GM19324 (cell line): ENCODE data around the gene ATE1.
"Not testable (repeated sequence)": the region's sequence is repeated elsewhere in the genome, so short reads cannot be mapped to it uniquely, and the experiment has no call there.

Experiments
- ATAC-seq: cut with Tn5 transposase; IDR thresholded peaks from one replicate; pipeline ENCODE4 v1.9.1; 2021; ENCODE audit warnings: mild to moderate bottlenecking, moderate library complexity; ENCODE audit not compliant: unreplicated experiment, low FRiP score

Gene ATE1

DNA sequence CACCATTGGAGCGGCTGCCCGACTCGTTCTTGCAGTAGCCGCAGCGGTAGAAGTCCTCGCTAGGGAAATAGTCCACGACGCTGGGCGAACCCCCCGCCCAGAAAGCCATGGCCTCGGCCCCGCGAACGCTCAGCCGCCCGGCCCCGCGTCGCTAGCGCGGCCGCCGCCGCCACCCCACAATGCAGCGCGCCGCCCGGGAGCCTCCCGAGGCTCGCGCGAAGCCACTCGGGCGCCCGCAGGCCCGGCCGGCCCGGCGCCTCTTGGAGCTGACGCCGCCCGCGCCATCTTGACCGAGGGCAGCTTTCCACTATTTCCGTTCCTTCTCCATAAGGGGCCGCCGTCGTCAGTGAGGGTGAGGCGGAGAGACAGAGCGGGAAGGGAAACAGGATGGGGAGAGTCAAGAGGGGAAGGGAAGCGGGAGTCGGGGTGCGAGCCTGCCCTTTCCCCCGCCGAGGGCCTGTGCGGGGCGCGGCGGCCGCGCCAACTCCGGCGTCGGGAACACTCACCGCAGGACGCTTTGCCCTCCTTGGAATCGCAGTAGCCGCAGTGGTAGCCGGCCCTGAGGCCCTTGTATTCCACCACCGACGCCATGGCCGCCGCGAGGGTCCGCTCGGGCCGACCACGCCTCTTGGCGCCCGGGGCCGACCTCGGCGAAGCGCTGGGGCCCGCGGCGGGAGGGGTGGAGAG, at the start of gene ATE1:
TSS of gene ATE1 (minus strand) at position 191 of the 687 bp plus-strand sequence. CDS start at position 109, 82 bp downstream.
- peak; percentile 87 for ATAC-seq

DNA sequence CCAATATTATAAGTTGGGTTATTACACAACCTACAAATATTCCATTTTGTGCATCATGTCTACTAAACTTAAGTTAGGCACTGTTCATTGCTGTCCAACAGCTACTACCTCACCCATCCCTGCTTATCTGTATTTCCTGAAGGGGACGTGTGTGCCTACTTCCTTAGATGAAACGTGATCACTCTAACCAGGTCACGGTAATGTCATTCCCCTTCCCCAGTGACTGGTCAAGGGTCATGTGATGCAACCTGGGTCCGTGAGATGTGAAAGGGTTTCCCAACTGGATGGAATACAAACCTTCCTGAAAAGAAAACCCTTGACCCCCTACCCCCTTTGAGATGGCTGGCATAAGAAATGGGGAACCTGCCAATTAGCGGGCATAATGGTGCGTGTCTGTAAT, 48.8 kb upstream of the ATE1 start:
- no peak for ATAC-seq

DNA sequence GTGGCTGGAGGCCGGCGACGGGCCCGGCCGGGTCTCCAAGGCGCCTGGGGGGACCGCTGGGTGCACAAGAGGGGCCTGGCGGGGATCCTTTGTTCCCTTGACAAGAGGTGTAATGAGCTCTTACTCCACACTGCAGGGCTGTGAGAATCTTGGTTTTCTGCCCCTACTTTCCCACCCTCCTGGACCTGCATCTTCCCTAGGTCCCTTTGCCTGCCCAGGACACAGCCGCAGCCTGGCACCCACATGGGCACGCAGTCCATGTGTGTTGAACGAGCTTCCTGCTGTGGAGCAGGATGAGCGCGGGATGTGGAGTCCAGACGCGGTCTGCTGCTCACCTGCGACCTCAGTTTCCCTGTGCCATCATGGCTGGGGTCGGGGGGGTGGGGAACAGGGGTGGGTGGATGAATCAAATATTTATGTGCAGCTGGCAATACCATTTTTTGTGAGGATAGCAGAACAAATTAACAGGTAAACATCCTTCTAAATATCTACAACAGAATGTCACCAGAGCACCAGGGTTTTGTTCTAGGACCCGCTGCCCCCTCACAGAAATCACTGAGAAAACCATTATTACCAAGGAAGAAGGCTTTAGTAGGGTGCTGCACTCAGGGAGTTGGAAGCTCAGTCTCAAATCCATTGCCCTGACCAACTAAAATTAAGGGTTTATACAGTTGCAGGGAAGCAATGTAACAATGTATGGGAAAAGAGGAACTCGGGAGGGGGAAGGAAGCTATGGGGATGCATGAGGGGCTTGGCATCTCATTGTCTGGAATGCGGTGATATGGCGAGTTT, 47.7 kb upstream of the ATE1 start:
- ATAC-seq: peak; percentile 1

DNA sequence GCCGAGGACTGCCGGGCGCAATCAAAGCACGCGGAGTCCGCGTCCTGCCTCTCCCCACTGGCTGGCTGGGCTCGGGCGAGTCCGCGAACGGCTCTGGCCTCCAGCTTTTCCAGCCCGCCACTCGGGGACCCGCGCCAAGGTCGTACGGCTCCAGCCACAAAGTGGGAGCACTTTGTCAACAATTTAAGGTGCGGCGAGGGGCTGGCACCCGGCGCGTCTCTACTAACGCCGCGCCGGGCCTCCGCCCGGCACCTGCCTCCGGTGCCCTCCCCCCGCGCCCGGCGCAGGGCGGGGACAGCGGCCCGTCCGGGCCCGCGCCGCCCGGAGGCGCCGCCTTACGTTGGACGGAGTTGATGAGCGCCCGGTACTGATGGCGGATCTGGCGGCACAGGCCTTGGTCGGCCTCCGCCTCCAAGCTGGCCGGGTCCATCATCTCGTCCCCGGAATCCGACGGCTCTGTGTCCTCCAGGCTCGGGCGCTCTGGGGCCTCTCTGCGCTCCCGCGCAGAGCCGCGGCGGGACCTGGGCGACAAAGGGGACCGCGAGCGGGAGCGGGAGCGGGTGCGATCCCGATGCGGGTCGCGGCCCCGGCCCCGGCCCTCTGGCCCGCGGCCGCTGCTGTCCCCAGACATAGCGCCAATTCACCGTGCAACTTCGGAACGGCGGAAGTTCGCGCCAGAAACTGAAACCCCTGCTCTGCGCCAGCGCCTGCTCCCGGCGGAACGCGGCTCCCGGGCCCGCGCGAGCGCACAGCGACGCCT, 46.9 kb upstream of the ATE1 start, which contains the start of gene NSMCE4A:
TSS of gene NSMCE4A (minus strand) at position 683 of the 760 bp plus-strand sequence. CDS start at position 631, 52 bp downstream.
- ATAC-seq: peak; percentile 91

DNA sequence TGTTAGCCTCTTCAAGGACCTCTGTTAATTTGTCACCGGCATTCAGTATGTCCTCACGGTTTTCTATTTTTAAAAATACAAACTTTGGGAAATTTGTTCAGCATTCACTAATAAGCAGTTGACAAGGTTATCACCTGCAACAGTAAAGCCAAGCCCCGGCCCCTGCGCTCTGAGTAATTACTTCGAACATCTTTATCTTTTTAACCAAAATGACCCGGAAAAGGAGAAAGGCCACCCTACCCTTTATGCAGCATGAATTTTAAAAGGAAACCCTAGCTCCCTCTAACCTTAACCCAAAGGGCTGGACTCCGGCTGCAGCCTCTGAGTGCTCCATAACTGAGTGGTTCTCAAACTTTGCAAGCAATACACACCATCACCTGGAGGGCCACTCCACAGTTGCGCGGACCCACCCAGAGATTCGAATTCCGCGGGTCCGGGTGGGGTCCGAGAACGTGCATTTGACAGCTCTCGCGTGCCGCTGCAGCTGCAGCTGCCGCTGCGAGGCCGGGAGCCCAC, 46.2 kb upstream of the ATE1 start:
- no peak for ATAC-seq

DNA sequence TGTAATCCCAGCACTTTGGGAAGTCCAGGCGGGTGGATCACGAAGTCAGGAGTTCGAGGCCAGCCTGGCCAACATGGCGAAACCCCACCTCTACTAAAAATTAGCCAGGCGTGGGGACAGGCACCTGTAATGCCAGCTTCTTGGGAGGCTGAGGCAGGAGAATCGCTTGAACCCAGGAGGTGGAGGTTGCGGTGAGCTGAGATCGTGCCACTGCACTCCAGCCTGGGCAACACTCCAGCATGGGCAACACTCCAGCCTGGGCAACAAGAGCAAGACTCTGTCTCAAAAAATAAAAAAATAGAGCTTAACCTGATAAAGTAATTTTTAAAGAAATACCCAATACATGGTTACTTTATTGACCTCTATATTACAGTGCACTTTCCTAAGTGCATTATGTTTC, 41.3 kb upstream of the ATE1 start:
- not testable (repeated sequence) for ATAC-seq

DNA sequence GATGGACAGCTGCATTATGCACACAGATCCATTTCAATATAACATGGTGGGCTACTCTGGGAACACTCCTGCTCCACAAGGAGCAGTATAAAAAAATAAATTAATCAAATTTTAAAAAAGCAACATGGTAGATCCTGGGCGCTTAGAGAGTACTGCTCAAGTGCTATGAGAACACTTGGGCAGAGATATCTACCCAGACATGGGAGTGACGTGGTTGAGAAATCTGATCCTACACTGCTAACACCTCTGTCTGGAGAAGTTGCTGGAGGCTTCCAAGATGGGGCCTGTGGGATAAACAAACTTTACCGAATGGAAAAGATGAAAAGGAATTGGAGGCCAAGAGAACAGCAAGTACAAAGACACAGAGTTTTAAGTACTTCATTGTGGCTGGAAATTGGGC, 38.2 kb upstream of the ATE1 start:
- no peak for ATAC-seq

DNA sequence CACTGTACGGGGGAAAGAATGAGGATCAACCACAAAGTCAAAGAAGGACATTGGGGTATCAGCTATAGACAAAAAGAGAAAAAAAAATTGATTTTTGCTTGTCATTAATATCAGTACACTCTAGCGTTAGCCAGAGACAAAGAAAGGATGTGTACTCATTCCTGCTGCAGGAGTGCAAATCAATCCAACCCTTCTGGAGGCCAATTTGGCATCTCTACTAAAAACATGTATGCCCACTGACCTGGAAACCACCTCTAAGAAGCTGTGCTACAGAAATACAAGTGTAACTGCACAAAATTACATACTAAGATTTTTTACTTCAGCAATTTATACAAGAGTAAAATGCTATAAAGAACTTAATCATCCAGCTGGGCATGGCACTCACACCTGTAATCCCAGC, 33.6 kb upstream of the ATE1 start:
- ATAC-seq: no peak

DNA sequence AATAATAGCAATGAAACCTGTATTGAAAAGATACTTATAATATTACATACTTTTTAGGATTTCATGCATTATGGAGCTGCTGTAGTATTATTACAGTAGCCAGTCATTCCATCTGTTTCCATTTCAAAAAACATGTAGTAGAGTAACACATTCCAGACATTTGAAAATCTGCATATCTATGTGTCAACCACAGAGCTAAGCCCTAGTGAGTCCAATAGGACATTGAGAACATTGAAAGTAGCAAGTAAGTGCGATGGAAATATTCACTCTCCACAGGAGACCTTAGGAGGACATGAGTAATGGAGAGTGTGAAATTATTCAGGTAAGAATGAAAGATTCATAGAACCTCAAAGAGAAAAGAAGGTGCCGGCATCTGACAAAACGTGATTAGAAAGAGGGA, 31.8 kb upstream of the ATE1 start:
- ATAC-seq: no peak

DNA sequence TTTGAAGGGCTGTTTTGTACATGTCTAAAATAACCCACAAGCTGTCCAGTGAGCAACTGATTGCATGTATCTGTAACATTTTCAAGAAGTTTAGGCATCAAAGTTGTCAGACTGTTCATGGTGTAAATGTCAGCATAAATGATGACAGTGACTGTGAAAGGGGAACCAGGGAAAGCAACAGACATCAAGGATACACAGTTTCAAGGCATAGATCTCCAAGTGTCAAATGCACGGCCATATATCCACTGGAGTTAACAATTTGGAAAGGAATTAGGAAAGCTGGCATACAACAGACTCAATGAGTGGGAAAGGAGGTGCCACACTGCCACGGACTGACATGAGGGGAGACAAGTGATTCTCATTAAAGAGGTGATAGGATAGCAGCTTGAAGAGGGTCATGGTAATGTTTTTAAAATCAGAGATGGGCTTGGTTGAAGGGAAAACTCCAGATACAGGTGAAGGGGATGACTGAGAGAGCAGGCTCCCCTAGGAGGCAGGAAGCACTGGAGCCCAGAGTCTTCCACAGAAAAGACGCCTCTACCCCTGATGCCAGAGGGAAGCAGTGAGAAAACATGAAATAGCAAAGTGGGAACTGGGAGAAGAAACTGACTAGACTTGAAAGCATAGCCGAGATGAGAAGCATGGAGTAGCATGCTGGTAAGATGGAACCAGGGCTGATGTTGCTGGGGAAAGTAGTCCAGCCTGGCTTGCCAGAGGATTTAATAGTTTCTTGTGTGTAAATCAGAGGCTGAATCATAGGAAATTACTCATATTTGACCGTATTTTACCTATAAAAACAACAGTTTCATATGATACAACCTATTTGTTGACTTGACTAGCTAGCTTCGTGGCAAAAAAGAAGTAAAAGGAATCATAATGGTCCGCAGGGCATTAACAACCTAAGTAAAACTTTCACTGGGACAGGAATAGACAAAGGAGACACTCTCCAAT, 28.6 kb upstream of the ATE1 start:
- ATAC-seq: no peak

DNA sequence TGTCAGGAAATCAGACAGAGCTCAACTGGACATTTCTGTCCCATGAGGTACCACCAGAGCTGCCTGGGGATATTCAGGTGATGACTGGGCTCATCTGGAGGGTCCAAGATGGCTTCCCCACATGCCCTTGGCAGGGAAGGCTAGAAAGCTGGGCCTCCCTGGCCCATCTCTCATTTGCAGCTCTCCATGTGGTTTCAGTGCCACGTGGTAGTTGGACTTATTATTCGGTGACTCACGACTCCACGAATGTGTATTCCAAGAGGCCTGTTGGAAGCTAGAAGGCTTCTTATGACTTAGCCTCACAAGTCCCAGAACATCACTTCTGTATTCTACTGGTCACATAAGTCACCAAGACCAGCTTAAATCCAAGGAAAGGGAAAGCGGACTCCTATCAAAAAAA, 24.4 kb upstream of the ATE1 start:
- no peak for ATAC-seq

DNA sequence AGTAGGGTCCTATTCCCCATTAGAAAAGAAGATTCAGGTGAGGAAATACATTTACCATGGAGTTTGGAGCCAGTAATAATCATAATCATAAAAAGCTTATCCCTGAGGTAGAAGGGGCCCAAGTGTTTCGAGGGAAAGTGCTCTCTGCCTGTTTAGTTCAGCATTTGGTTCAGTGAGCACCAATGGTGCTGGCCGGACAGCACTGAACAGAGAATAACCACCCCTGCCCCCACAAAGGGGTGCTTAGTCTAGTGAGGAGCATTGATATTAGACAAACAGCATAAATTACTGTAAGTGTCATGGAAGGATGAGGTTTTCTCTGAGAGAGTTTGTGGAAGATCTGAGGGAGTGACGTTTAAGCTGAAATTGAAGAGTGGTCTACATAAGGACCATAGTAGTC, 21.6 kb upstream of the ATE1 start:
- ATAC-seq: no peak

DNA sequence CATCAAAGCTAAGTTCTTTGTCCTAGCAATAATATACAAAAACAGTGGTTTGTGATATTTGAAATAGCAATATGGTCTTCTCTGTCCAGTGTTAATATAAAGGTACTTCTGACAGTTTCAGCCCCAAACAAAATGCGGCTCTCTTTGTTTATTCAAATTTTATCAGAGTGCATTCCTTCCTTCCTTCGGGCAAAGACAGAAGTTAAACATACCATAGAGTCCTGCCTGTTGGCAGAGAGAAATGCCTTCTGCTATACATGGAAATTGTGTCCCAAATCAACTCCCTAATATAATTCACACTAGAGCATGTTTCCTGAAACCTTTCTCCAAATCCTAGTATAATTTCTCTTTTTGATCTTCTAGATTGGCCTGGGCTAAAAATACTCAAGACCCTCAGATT, 21.2 kb upstream of the ATE1 start:
- no peak for ATAC-seq

DNA sequence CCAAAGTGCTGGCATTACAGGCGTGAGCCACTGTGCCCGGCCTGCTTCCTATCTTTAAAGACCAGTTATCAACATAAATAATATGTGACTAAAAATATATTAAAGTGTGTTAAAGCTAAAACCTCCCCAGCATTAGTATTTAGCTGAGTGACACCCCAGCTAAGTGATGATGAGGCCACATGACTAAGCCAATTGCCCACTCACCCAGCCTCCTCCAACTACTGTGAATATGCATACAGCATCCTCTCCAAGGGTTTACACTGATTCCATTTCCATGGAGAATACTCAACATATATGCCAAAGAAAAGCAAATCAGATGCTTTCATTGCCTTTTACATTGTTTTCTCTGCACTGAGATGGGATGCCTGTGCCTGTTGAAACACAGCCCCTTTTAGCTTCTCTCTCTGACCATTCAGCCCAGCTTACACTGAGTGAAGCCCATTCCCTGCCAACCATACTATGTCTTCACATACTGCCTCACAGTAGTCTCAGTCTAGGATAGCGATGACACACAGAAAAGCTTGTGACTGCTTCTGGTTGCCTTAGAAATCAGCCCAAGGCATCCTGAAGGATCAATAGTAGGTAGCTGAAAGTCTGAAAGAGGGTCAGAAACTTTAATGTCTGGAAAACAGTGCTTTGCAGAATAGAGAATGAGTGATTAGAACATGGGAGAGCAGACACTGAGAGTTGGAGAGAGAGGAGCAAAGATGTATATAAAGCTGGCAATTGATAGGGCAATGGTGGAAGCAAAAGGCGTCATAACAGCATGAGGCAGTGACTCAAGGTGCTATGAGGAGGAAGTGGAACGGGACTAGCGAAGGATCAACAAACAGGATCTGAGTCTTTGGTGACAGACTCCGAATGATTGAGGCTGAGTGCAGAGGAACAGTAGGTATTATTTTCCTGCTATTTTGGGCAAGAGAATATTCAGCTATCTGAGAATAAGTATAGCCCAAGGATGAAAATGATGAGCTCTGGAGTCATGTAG, 19.8 kb upstream of the ATE1 start:
- ATAC-seq: no peak

DNA sequence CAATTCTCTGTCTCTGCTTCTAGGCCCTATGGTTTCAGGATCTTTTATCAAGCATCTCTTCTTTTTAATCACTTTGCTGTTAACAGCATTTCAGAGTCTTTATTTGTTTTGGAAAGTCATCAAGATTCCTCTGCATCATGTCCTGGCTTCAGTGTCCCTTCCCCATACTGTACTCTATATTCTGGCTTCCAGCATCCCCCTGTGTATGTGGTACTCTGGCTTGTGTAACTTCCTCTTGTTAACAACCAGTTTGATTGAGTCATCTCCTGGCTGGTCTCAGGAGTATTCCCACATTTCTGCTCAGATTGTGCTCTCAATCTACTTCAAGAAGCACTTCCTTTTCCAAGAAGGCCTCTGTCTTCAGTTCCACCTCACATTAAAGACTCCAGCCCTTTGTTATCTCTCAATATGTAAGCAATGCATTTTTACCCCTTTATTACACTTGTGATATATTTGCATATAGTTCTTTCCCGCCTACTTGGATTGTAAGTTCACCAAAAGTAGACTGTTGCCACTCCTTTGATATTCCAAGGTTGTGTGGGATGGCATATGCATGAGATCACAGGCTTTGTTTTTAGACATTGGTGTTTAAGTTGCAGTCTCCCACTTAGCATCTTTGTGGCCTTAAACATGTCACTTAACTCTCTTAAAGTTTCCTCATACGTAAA, 15.1 kb upstream of the ATE1 start:
- ATAC-seq: no peak

DNA sequence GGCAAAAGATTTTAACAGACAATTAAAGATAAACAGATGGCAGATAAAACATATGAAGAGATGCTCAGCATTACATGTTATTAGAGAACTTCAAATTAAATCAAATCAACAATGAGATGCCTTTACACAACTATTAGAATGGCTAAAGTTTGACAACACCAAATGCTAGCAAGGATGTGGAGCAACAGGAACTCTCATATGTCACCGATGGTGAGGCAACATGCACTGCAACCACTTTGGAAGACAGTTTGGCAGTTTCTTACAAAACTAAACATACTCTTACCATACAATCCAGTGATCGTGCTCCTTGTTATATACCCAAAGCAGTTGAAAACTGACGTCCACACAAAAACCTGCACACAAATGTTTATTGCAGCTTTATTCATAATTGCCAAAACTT, 13.7 kb upstream of the ATE1 start:
- no peak for ATAC-seq

DNA sequence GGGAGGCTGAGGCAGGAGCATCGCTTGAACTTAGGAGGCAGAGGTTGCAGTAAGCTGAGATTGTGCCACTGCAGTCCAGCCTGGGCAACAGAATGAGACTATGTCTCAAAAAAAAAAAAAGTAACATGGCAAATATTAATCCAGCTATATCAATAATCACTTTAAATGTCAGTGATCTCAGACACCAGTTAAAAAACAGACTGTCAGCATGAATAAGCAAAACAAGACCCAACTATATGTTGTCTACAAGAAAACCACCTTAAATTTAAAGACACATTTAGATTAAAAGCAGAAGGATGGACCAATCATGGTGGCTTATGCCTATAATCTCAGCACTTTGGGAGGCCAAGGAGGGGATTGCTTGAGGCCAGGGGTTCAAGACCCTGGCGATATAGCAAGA, 8.5 kb upstream of the ATE1 start:
- ATAC-seq: no peak

DNA sequence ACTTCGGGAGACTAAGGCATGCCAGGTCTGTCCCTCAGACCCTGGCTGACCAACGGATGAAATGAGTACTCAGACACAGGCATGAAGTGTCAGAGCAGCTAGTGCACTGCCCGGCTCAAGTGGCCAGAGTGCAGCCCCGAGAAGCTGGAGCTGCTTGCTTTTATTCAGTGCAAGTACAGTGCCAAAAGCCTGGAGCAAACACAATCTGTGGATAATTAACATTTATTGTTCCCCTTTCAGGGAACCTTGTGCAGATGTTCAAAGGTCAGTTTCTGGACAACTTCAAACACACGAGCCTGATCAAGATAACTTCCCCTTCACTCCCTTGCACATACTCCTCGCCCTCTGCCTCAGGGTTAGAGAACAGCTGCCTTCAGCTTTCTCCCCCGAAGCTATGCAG, 7.9 kb upstream of the ATE1 start:
- ATAC-seq: no peak
